Upper lobe of left lung (tissue), 6 donors: ENCODE measurements around the gene ABCD4. TPM values are rescaled to one million over a fixed set of nuclear protein-coding genes. Genes with fewer than 3 reads are reported as not detected.

Source experiments
- ATAC-seq, 2 donors: fragments of 200-7000 bp; cut with Tn5 transposase; one replicate each; pipeline ENCODE4 v1.9.1; 2022; ENCODE audit warnings: mild to moderate bottlenecking in 2 of 2, moderate library complexity in 2 of 2; ENCODE audit not compliant: low FRiP score in 2 of 2
- DNase-seq, 2 donors: peaks; one replicate each; pipeline ENCODE4 v3.0.0-alpha.2; 2019 to 2020
- H3K27ac ChIP-seq, 4 donors: fragments of 200-600 bp; sonication (generic); one replicate each; pipeline ENCODE4 v1.5.1; 2016 to 2019
- H3K27me3 ChIP-seq, 4 donors: fragments of 200-600 bp; sonication (generic); one replicate each; pipeline ENCODE4 v1.5.1; 2017 to 2019
- H3K36me3 ChIP-seq, 4 donors: fragments of 200-600 bp; sonication (generic); one replicate each; pipeline ENCODE4 v1.5.1; 2016 to 2019
- H3K4me1 ChIP-seq, 4 donors: fragments of 200-600 bp; sonication (generic); one replicate each; pipeline ENCODE4 v1.5.1; 2018 to 2019
- H3K4me3 ChIP-seq, 4 donors: fragments of 200-600 bp; sonication (generic); one replicate each; pipeline ENCODE4 v1.5.1; 2017 to 2019; ENCODE audit warnings: mild to moderate bottlenecking in 2 of 4, moderate library complexity in 1 of 4
- H3K9me3 ChIP-seq, 4 donors: fragments of 200-600 bp; sonication (generic); one replicate each; pipeline ENCODE4 v1.5.1; 2018 to 2019
- CTCF ChIP-seq, 6 experiments: fragments of 450-650 bp in 4 of 6; fragments of 200-600 bp in 2 of 6; sonication (generic) in 2 of 6; IDR thresholded peaks; one replicate each; pipeline ENCODE4 v1.5.1; 2016 to 2019; ENCODE audit warnings: antibody characterized with exemption in 6 of 6
- EP300 ChIP-seq, 4 donors: sonication (generic); formaldehyde crosslinking; IDR thresholded peaks; one replicate each; pipeline ENCODE4 v1.5.1; 2017; ENCODE audit warnings: antibody characterized with exemption in 4 of 4, control low read depth in 2 of 4
- POLR2A ChIP-seq, 4 donors: fragments of 450-650 bp; IDR thresholded peaks; one replicate each; pipeline ENCODE4 v1.5.1; 2016 to 2017; ENCODE audit warnings: antibody characterized with exemption in 4 of 4, mild to moderate bottlenecking in 2 of 4
- POLR2AphosphoS5 ChIP-seq, 2 donors: sonication (generic); formaldehyde crosslinking; IDR thresholded peaks; one replicate each; pipeline ENCODE4 v1.5.1; 2017; ENCODE audit warnings: antibody characterized with exemption in 2 of 2
- WGBS, 2 donors: methylation state at CpG; one replicate each; pipeline ENCODE4 v1.1.5; 2017 to 2018; 5-methylcytosine and 5-hydroxymethylcytosine counted together
- total RNA-seq, 6 donors: library from RNA; depleted of rRNA in 4 of 6; stranded (reverse); fragments of >200 nt in 4 of 6; gene quantifications; one replicate each; pipeline versions ENCODE4 v1.1.0 to v1.2.1, GENCODE V29; 2016 to 2021
- donor health status: DM: no; HTN: no; CAD: no; lungs with moderate emphysema.
- donor health status: DM: no; HTN: yes; CAD: no; lungs with severe emphysema.

Gene ABCD4
- total RNA-seq, 6 donors from 2014 or later: 35.1 to 150 (median 52.5) TPM

GRCh38 chr14:74299061-74299545 is 3.6 kb downstream of the ABCD4 start:
- DNase-seq (no peak), ATAC-seq (no peak)
- Histone ChIP-seq H3K4me1 (peaks cover 13 to 24% (median 17%) of the 10 kb centered on the region in 4 donors), H3K27me3 (no peaks in the 10 kb centered on the region), H3K9me3 (no peaks in the 10 kb centered on the region), H3K27ac (peak overlapping the region; percentile 27 to 60 (median 43)), H3K4me3 (no peak overlapping the region), H3K36me3 (peaks cover 4 to 53% (median 36%) of the 10 kb centered on the region in 4 donors)
- TF ChIP-seq POLR2A (IDR thresholded peaks at IDR 0.05) (no peak), POLR2AphosphoS5 (IDR thresholded peaks at IDR 0.05) (peak; percentile 13 to 37), EP300 (IDR thresholded peaks at IDR 0.05) (peak in 1 of 4 donors; percentile 47)
- 53 to 57% methylated on average over 9 to 10 of the region's 10 CpGs for WGBS, 2 donors

DNA sequence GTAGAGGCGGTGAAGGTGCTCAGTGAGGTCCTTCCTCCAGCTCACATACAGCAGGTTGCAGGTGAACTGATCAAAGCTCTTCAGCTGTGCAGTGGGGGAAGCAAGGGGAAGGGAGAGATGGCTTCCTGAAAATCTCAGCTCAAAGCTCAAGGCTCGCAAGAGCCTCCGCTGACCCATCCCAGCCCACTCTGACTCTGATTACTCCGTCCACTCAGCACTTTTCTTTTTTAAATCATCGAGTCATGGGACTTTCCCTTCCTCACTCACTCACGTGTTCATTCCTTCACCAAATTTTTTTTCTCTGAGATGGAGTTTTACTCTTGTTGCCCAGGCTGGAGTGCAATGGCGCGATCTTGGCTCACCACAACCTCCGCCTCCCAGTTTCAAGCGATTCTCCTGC is 4.7 kb downstream of the ABCD4 start:
- TF ChIP-seq POLR2A (IDR thresholded peaks at IDR 0.05): no peak
- TF ChIP-seq EP300 (IDR thresholded peaks at IDR 0.05): no peak
- no peak for TF ChIP-seq CTCF (IDR thresholded peaks at IDR 0.05)
- no peak for TF ChIP-seq POLR2AphosphoS5 (IDR thresholded peaks at IDR 0.05)
- no peak for DNase-seq
- Histone ChIP-seq H3K27ac (no peak overlapping the region), H3K36me3 (peaks cover 4 to 61% (median 36%) of the 10 kb centered on the region in 4 donors), H3K4me1 (peaks cover 8 to 16% (median 11%) of the 10 kb centered on the region in 4 donors), H3K9me3 (no peaks in the 10 kb centered on the region), H3K4me3 (no peak overlapping the region), H3K27me3 (no peaks in the 10 kb centered on the region)
- ATAC-seq: no peak
- 95% methylated on average over 10 of the region's 10 CpGs for WGBS, 2 donors

GRCh38 chr14:74296037-74296467 is 6.7 kb downstream of the ABCD4 start:
- Histone ChIP-seq H3K4me1 (peaks cover 0 to 7% (median 5%) of the 10 kb centered on the region in 4 donors), H3K9me3 (no peaks in the 10 kb centered on the region), H3K27me3 (no peaks in the 10 kb centered on the region), H3K36me3 (peaks cover 9 to 80% (median 51%) of the 10 kb centered on the region in 4 donors), H3K27ac (no peak overlapping the region), H3K4me3 (no peak overlapping the region)
- no peak for DNase-seq
- ATAC-seq: no peak
- 91 to 92% methylated on average over 9 of the region's 9 CpGs for WGBS, 2 donors
- TF ChIP-seq EP300 (IDR thresholded peaks at IDR 0.05) (no peak), POLR2AphosphoS5 (IDR thresholded peaks at IDR 0.05) (no peak), CTCF (IDR thresholded peaks at IDR 0.05) (no peak), POLR2A (IDR thresholded peaks at IDR 0.05) (no peak)

GRCh38 chr14:74293606-74294005 is 9.1 kb downstream of the ABCD4 start:
- Histone ChIP-seq H3K36me3 (peaks cover 16 to 93% (median 65%) of the 10 kb centered on the region in 4 donors), H3K4me1 (peaks cover 0 to 2% (median 0%) of the 10 kb centered on the region in 4 donors), H3K27me3 (no peaks in the 10 kb centered on the region), H3K9me3 (no peaks in the 10 kb centered on the region), H3K4me3 (no peak overlapping the region), H3K27ac (no peak overlapping the region)
- WGBS, 2 donors: 71 to 98% methylated on average over 2 of the region's 2 CpGs
- ATAC-seq: no peak
- no peak for DNase-seq
- TF ChIP-seq POLR2A (IDR thresholded peaks at IDR 0.05): no peak
- no peak for TF ChIP-seq CTCF (IDR thresholded peaks at IDR 0.05)

GRCh38 chr14:74292061-74292460 is 10.7 kb downstream of the ABCD4 start:
- Histone ChIP-seq H3K27ac (no peak overlapping the region), H3K36me3 (peaks cover 27 to 94% (median 70%) of the 10 kb centered on the region in 4 donors), H3K27me3 (no peaks in the 10 kb centered on the region), H3K4me1 (no peaks in the 10 kb centered on the region), H3K4me3 (no peak overlapping the region), H3K9me3 (no peaks in the 10 kb centered on the region)
- ATAC-seq (no peak), DNase-seq (no peak)
- TF ChIP-seq POLR2AphosphoS5 (IDR thresholded peaks at IDR 0.05): no peak
- no peak for TF ChIP-seq CTCF (IDR thresholded peaks at IDR 0.05)
- TF ChIP-seq EP300 (IDR thresholded peaks at IDR 0.05): no peak
- TF ChIP-seq POLR2A (IDR thresholded peaks at IDR 0.05): no peak
- 84 to 94% methylated on average over 11 of the region's 11 CpGs for WGBS, 2 donors
